Suprapubic skin (tissue), 4 donors: Measurements from ENCODE around the gene SAMD4A. TPM values are rescaled to one million over a fixed set of nuclear protein-coding genes. Genes with fewer than 3 reads are reported as not detected.

Source experiments
- DNase-seq, 2 donors: peaks; one replicate each; pipeline ENCODE4 v3.0.0-alpha.2; 2019; ENCODE audit warnings: low spot score in 2 of 2
- H3K27ac ChIP-seq: fragments of 200-600 bp; sonication (generic); one replicate; pipeline ENCODE4 v1.5.1; 2019
- H3K27me3 ChIP-seq: fragments of 200-600 bp; sonication (generic); one replicate; pipeline ENCODE4 v1.5.1; 2019
- H3K36me3 ChIP-seq: fragments of 200-600 bp; sonication (generic); one replicate; pipeline ENCODE4 v1.5.1; 2019
- H3K4me1 ChIP-seq: fragments of 200-600 bp; sonication (generic); one replicate; pipeline ENCODE4 v1.5.1; 2019
- H3K4me3 ChIP-seq: fragments of 200-600 bp; sonication (generic); one replicate; pipeline ENCODE4 v1.5.1; 2019; ENCODE audit warnings: mild to moderate bottlenecking
- H3K9me3 ChIP-seq: fragments of 200-600 bp; sonication (generic); one replicate; pipeline ENCODE4 v1.5.1; 2019
- CTCF ChIP-seq, 2 donors: fragments of 200-600 bp in 1 of 2; fragments of 450-650 bp in 1 of 2; sonication (generic) in 1 of 2; IDR thresholded peaks; one replicate each; pipeline ENCODE4 v1.5.1; 2016 to 2019; ENCODE audit warnings: antibody characterized with exemption in 2 of 2, mild to moderate bottlenecking in 1 of 2, moderate library complexity in 1 of 2
- EP300 ChIP-seq: sonication (generic); formaldehyde crosslinking; IDR thresholded peaks from one replicate; pipeline ENCODE4 v1.6.1; 2017; ENCODE audit warnings: antibody characterized with exemption
- POLR2A ChIP-seq, 2 donors: fragments of 450-650 bp; IDR thresholded peaks; one replicate each; pipeline ENCODE4 v1.6.1; 2017; ENCODE audit warnings: antibody characterized with exemption in 2 of 2, mild to moderate bottlenecking in 2 of 2, moderate library complexity in 2 of 2
- POLR2AphosphoS5 ChIP-seq, 3 donors: sonication (generic); formaldehyde crosslinking; IDR thresholded peaks; one replicate each; pipeline ENCODE4 v1.6.1; 2017; ENCODE audit warnings: antibody characterized with exemption in 3 of 3
- WGBS: methylation state at CpG from one replicate; pipeline ENCODE4 v1.1.5; 2018; 5-methylcytosine and 5-hydroxymethylcytosine counted together
- total RNA-seq, 4 donors: library from RNA; depleted of rRNA; stranded (reverse); fragments of >200 nt; gene quantifications; one replicate each; pipeline ENCODE4 v1.1.0, GENCODE V29; 2016

SAMD4A gene
- total RNA-seq, 4 donors from 2014 or later: 7.7 to 26.6 (median 9.7) TPM

- no peaks in the 10 kb centered on the region for H3K27me3 ChIP-seq
- peaks cover 7% of the 10 kb centered on the region for H3K36me3 ChIP-seq
- no peak for DNase-seq
- no peaks in the 10 kb centered on the region for H3K4me1 ChIP-seq
- H3K4me3 ChIP-seq: no peak overlapping the region
- no peaks in the 10 kb centered on the region for H3K9me3 ChIP-seq
- no peak overlapping the region for H3K27ac ChIP-seq
- TF ChIP-seq EP300 (no peak), POLR2AphosphoS5 (IDR thresholded peaks at IDR 0.05) (no peak), POLR2A (IDR thresholded peaks at IDR 0.05) (no peak), CTCF (IDR thresholded peaks at IDR 0.05) (no peak)
- WGBS: 98% methylated on average over 3 of the region's 3 CpGs
These were observed 28.9 kb upstream of the SAMD4A start for GRCh38 chr14:54538055-54538454.

- no peak overlapping the region for H3K27ac ChIP-seq
- no peaks in the 10 kb centered on the region for H3K36me3 ChIP-seq
- no peak overlapping the region for H3K4me3 ChIP-seq
- TF ChIP-seq POLR2A (IDR thresholded peaks at IDR 0.05) (no peak), EP300 (no peak), POLR2AphosphoS5 (IDR thresholded peaks at IDR 0.05) (no peak), CTCF (IDR thresholded peaks at IDR 0.05) (no peak)
- H3K4me1 ChIP-seq: no peaks in the 10 kb centered on the region
- no peaks in the 10 kb centered on the region for H3K9me3 ChIP-seq
- WGBS: 97% methylated on average over 3 of the region's 3 CpGs
- no peaks in the 10 kb centered on the region for H3K27me3 ChIP-seq
- DNase-seq: no peak
These were observed 19.3 kb upstream of the SAMD4A start for GRCh38 chr14:54547583-54547982.

- H3K27ac ChIP-seq: no peak overlapping the region
- no peaks in the 10 kb centered on the region for H3K9me3 ChIP-seq
- H3K36me3 ChIP-seq: no peaks in the 10 kb centered on the region
- DNase-seq: no peak
- TF ChIP-seq POLR2AphosphoS5 (IDR thresholded peaks at IDR 0.05): no peak
- 88% methylated on average over 5 of the region's 5 CpGs for WGBS
- no peaks in the 10 kb centered on the region for H3K4me1 ChIP-seq
- H3K27me3 ChIP-seq: no peaks in the 10 kb centered on the region
- no peak overlapping the region for H3K4me3 ChIP-seq
These were observed 18.4 kb upstream of the SAMD4A start for GRCh38 chr14:54548491-54548890.

- no peaks in the 10 kb centered on the region for H3K9me3 ChIP-seq
- WGBS: 80% methylated on average over 3 of the region's 3 CpGs
- TF ChIP-seq POLR2A (IDR thresholded peaks at IDR 0.05) (no peak), CTCF (IDR thresholded peaks at IDR 0.05) (no peak), POLR2AphosphoS5 (IDR thresholded peaks at IDR 0.05) (no peak), EP300 (no peak)
- no peaks in the 10 kb centered on the region for H3K27me3 ChIP-seq
- no peak overlapping the region for H3K27ac ChIP-seq
- no peaks in the 10 kb centered on the region for H3K36me3 ChIP-seq
- H3K4me1 ChIP-seq: no peaks in the 10 kb centered on the region
- H3K4me3 ChIP-seq: no peak overlapping the region
- no peak for DNase-seq
These were observed 17.1 kb upstream of the SAMD4A start for GRCh38 chr14:54549862-54550261.

- Histone ChIP-seq H3K9me3 (no peaks in the 10 kb centered on the region), H3K4me1 (no peaks in the 10 kb centered on the region), H3K27me3 (no peaks in the 10 kb centered on the region), H3K27ac (no peak overlapping the region), H3K4me3 (no peak overlapping the region), H3K36me3 (no peaks in the 10 kb centered on the region)
- 82% methylated on average over 1 of the region's 1 CpG for WGBS
- TF ChIP-seq POLR2AphosphoS5 (IDR thresholded peaks at IDR 0.05) (no peak), POLR2A (IDR thresholded peaks at IDR 0.05) (no peak), CTCF (IDR thresholded peaks at IDR 0.05) (no peak), EP300 (no peak)
- no peak for DNase-seq
These were observed 16.4 kb upstream of the SAMD4A start for GRCh38 chr14:54550514-54550913.

- TF ChIP-seq POLR2A (IDR thresholded peaks at IDR 0.05): no peak
- TF ChIP-seq EP300: no peak
- no peak for TF ChIP-seq POLR2AphosphoS5 (IDR thresholded peaks at IDR 0.05)
- TF ChIP-seq CTCF (IDR thresholded peaks at IDR 0.05): no peak
- no peak for DNase-seq
- H3K9me3 ChIP-seq: no peaks in the 10 kb centered on the region
- no peak overlapping the region for H3K27ac ChIP-seq
- no peaks in the 10 kb centered on the region for H3K4me1 ChIP-seq
- no peaks in the 10 kb centered on the region for H3K36me3 ChIP-seq
- no peaks in the 10 kb centered on the region for H3K27me3 ChIP-seq
- H3K4me3 ChIP-seq: no peak overlapping the region
- WGBS: 91% methylated on average over 2 of the region's 2 CpGs
These were observed 12.5 kb upstream of the SAMD4A start for GRCh38 chr14:54554401-54554800.
